WTC11 (cell line): Measurements from ENCODE around the gene AIG1.

Source experiments
- ARID4B ChIP-seq: sonication (generic); formaldehyde crosslinking; IDR thresholded peaks from 2 replicates; pipeline ENCODE4 v1.8.0; 2023; ENCODE audit warnings: missing genetic modification reagents, mild to moderate bottlenecking, borderline replicate concordance
- CTCF ChIP-seq: fragments of 200-600 bp; IDR thresholded peaks from 2 replicates; pipeline ENCODE4 v1.8.0; 2022; ENCODE audit warnings: antibody characterized with exemption
- IRF1 ChIP-seq: sonication (generic); formaldehyde crosslinking; IDR thresholded peaks from 2 replicates; pipeline ENCODE4 v1.8.0; 2023; ENCODE audit warnings: missing genetic modification reagents
- PREB ChIP-seq: sonication (generic); formaldehyde crosslinking; IDR thresholded peaks from 2 replicates; pipeline ENCODE4 v1.8.1; 2022; ENCODE audit warnings: mild to moderate bottlenecking, missing genetic modification reagents, moderate library complexity, borderline replicate concordance
- SP1 ChIP-seq: sonication (generic); formaldehyde crosslinking; conservative IDR thresholded peaks from 2 replicates; pipeline ENCODE4 v1.8.1; 2022; ENCODE audit warnings: missing genetic modification reagents
- USF2 ChIP-seq: sonication (generic); formaldehyde crosslinking; IDR thresholded peaks from 2 replicates; pipeline ENCODE4 v1.8.1; 2023; ENCODE audit warnings: mild to moderate bottlenecking, missing genetic modification reagents, moderate library complexity
- ZNF512 ChIP-seq: sonication (generic); formaldehyde crosslinking; IDR thresholded peaks from 2 replicates; pipeline ENCODE4 v1.8.1; 2022; ENCODE audit warnings: missing genetic modification reagents, borderline replicate concordance

GRCh38 chr6:143079325-143079640 lies 18.6 kb downstream of the AIG1 start:
- TF ChIP-seq USF2 (no peak), CTCF (no peak), ZNF512 (no peak), ARID4B (CRISPR knock-in tag) (no peak), PREB (CRISPR knock-in tag) (no peak), SP1 (CRISPR knock-in tag) (no peak), IRF1 (CRISPR knock-in tag) (no peak)
